GM19328 (cell line): ENCODE measurements around the gene RIT2.

Experiments used
- ATAC-seq: cut with Tn5 transposase; IDR thresholded peaks from one replicate; pipeline ENCODE4 v1.9.1; 2021; ENCODE audit warnings: mild to moderate bottlenecking, moderate library complexity; ENCODE audit not compliant: unreplicated experiment

Gene RIT2

DNA sequence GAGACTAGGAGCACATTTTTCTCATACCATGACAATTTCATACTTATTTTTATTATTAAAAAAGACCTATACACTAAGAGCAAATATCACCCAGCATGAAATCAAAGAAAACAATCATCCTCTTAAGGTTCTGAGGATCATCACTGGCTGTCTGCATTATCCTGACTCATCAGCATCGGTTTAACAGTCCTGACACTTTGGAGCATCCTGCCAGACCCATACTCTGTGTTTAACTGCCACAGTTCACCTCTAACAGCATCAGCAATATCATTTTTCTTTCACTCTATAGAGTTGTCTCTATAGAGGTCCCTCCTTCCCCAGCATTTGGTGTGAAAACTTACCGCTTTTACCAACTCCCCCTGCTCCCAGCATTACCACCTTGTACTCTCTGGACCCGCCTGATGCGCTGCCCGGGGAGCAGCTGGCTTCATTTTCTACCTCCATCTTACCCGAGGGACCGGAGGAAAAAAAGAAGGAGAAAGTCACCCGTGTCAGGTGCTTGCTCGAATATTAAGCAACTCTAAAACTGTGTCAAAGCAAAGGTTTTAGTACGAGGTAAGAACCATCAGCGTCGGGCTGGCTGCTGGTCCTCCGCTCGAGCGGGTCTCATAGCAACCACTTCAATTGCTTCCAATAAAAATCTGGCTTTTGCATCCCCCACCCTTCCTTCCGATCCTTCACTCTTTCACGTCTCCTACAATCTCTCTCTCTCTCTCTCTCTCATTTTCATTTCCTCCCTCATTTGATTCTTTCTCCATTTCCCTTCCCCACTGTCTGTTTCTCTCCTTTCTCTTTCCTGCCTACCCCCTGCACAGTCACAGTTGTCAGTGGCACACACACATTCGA is at the start of gene RIT2:
TSS of gene RIT2 (minus strand) at position 610 of the 846 bp plus-strand sequence.
- no peak for ATAC-seq

DNA sequence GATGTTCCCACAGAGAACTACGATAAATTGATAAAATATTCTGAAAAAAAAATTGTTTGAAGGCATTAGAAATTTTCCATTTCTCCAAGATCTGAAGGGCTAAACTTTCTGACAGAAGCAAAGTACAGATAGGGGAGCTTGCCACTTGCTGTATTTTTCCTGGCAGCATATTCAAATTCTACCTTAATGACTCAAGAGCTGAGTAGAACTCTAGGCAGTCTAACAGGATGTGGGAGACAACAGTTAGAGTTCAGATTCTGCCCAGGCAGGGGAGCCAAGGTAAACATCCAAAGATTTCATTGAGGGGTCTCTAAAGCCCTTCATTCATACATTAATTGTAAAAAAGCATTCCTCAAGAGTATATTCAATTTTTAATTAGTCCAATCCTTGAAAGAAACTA is 46.0 kb upstream of the RIT2 start:
- ATAC-seq = no peak

DNA sequence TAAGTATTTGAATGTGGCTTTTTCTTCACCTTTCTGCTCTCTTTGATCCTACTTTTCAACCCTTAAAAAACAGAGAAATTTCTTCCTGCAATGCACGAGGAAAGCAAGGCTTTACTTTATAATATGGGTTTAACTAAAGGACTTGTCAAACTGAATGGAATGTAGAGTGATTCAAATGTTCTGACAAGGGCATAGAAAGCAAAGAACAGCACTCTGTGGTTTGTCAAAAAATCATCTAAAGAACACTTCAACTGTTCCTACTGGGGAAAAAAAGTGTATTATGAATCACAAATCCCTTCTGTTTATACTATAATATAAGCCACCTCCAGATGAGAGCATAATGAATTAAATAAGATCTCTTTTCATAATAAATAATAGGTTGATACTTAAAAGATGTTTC is 45.0 kb upstream of the RIT2 start:
- ATAC-seq = no peak

DNA sequence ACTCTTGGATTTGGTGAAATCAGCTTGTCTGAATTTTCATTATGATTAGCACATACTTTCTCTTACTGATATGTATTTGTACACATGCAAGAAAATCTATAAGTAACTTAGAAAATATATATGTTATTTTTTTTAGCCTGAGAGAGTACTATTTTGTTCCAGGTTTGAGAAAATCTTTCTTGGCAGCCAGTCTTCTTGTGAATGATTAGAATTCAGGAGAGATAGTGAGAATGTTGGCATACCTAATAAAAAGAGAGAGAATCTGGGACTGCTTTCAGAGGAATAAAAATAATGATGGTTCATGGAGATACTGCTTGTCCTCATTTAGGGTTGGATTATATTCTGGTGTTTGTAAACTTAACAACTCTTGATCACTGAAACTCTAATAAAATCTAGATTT is 44.4 kb upstream of the RIT2 start:
- ATAC-seq = no peak

DNA sequence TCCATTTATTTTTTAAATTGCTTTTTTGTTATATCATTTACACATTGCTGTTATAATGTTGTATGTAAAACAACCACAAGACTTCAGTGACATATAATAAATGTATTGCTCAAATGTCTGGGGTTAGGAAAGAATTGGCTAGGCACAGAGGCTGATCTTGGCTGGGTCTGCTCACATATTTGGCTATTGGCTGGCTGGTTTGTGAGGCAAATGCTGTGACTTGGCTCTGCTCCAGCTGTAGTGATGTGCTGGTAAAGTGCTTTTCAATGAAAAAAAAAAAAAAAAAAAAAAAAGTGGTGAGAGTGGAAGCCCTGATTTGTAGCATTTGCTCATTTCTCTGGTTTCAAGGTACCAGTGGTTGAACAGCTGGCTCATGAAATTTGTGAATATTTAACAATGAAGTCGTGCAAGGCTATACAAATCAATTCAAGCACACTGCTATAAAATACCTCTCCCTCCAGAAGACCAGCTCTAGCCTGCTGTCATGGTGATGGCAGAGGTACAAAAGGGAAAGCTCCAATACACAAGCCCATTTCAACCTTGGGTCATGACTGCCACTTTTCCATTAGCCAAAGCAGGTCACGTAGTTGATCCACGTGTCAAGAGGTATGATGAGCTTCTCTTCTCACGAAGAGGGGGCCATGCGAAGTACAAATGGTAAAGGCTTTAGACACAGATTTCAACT is 43.7 kb upstream of the RIT2 start:
- ATAC-seq = no peak

DNA sequence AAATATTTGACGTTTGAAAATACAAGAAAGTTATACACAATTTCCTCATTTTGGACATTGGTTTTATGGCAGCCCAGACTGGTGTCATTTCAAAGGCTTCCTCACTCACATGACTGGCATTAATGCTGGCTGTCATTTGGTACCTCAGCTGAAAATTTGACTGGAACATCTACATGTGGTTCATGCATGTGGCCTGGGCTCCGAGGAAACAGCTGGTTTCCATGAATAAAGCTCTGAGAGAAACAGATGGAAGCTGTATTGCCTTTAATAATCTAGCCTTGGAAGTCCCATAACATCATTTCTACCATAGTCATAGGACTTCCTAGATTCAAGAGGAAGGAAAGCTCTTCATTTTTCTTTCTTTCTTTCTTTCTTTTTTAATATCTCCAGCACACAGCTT is 42.9 kb upstream of the RIT2 start:
- ATAC-seq = no peak

DNA sequence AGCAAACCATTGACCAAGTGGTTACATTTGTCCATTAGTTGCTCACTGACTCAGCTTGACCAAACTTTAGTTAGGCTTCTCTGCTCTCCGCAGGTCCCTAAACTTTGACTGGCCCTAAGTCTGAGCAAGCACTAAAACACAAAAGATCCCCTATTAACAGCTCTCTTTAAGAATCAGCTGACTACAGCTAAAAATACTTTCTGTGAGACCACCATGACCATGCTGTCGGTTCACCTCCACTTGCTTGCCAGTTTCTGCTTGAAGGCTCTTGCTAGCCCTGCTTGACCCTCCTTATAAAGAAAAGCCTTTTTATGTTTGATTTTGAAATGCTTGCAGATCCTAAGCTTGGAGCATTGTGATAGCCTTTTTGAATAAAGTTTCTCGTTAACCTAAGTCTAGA is 40.4 kb upstream of the RIT2 start:
- no peak for ATAC-seq

DNA sequence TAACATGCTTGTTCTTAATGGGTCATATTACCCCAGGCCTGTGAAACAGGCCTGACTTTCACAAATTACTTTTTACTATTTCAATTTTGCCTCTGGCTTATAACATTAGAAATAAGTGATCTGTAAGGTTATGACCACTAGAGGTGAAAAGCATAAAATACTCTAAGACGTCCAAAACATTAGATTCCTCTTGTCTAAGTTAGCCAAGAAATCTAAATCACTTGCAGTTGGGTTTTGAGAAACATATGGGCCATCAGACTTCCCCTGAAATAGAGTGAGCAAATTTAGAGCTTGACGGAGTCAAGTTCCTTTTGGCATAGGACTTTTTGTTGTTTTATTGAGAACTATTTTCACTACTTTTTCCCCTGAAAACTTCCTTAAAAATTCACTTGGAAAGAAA is 32.7 kb upstream of the RIT2 start:
- no peak for ATAC-seq

DNA sequence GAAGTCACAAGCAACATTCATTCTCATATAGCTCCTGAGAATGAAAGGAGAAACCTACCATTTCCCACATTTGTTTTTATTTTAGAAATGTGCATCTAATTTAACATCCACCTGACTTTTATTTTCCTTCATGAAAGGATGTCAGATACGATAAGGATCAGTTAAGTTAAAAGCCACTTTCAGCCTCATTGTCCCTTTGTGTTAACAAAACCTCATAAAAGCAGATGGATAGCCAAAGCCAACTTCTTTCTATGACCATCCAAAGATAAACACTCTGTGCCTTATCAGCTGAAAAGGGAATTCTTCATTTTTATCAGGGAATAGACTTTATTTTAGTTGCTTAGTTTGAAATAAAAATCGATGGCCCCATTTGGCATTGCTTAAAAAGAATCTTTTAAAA is 25.7 kb upstream of the RIT2 start:
- no peak for ATAC-seq

DNA sequence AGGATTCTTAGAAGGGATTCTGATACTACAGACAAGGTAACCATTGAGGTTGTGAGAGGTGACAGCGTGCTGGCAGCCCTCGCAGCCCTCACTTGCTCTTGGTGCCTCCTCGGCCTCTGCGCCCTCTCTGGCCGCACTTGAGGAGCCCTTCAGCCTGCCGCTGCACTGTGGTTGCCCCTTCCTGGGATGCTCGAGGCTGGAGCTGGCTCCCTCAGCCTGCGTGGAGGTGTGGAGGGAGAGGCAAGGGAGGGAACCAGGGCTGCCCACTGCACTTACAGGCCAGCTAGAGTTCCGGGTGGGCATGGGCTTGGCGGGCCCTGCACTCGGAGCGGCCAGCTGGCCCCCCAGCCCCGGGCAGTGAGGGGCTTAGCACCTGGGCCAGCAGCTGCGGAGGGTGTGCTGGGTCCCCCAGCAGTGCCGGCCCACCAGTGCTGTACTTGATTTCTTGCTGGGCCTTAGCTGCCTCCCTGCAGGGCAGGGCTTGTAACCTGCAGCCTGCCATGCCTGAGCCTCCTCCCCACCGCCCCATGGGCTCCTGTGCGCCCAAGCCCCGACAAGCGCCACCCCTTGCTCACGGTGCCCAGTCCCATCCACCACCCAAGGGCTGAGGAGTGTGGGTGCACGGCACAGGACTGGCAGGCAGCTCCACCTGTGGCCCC is 23.9 kb upstream of the RIT2 start:
- ATAC-seq = no peak

DNA sequence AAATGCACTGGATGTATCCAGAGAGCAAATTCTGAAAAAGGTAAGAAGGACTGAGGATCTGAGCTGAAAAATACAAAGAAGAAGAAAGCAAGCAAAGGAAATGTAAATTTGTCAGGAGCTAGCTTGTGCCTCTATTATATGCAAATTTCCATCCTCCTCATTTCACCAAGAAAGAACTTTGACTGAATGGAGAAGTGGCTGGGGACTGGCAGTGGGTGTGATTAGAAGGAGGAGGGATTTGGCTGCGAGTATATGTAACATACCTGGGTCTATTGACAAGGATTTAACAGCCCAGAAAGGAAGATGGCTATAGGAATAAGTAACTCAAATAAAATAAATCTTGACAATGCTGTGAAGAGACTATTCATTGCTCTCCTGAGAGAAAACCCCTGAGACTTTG is 19.4 kb upstream of the RIT2 start:
- no peak for ATAC-seq

DNA sequence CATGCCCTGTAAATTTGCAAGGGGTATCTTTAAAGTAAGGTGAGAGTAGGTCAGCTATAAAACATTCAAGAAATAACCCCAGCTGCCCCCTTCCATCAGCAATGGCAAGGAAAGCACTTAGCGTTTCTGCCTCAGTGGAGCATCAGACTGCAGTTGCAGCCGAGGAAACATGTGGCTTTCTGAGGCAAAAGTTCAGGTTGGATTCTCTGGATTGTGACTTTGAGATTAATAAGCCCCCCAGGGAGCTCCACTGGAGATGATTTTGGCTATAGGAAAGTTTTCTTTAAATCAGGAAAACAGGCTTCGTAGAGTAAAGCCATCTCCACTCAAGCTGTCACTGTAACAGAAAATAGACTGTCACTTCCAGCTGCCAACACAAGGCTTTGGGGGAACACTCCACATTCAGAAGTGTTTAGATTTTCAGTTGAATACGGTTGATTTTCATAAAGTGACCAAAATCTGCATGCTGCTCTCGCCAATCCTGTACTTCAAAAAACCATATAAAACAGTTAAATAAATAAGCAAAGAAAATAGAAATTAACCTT is 15.3 kb upstream of the RIT2 start:
- no peak for ATAC-seq

DNA sequence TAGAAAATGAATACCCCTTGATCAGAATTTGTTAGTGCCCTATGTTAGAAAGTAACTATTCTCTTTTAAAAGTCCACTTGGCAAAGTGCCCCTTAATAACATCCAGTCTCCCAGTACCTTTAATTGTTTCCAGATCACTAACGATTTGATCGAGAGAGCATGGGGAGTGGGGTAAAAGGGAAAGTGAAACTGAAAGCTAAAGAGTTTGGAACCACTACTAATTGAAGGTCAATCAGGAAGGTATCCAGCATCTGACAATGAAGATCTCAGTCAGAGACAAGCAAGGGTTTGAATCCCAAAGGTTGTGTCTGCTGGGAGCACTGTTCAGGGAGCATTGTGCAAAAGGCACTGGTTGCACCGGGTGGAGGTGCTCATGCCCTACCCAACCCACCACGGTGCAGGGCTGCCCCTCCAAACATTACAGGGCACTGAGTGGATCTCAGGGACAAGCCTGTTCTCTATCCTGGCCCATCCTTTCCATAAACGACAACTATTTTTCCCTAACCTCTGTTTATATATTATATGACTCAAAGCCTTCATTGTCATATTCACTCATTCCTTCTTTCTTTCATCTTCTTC is 14.6 kb upstream of the RIT2 start:
- no peak for ATAC-seq

DNA sequence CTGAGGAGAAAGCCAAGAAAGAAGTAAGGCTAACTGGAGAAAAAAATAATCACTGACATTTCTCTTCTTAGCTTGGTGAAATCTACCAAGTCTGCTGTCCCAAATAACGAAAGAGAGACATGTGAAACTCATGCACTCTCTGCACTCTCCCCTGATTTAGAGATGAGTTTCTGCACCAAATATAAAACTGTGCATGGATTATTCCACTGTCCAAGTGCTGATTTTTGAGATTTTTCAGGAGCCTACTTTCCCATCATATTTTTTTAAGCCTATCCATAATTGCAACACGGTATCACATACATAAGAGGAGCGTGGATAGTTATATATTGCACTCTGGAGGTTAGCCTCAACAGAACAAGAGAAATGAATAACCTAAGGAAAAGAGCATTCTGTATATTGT is 10.0 kb upstream of the RIT2 start:
- ATAC-seq = no peak

DNA sequence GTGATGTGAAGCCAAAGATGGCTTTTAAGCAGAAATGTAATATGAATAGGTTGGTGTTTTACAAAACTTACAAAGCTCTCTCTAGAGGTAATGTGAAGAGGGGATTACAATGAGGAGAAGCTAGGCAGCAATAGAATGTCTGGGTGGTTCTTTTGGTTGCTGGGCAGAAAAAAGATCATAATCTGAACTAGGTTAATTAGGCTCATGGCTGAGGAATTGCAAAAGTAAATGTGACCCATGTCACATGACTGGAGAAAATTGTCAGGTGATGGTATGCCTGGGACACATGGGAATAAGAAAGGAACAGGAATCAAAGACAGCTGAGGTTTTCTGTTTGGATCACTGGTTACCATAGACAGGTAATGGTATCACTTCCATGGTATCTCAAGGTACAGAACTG is 7.5 kb upstream of the RIT2 start:
- no peak for ATAC-seq

DNA sequence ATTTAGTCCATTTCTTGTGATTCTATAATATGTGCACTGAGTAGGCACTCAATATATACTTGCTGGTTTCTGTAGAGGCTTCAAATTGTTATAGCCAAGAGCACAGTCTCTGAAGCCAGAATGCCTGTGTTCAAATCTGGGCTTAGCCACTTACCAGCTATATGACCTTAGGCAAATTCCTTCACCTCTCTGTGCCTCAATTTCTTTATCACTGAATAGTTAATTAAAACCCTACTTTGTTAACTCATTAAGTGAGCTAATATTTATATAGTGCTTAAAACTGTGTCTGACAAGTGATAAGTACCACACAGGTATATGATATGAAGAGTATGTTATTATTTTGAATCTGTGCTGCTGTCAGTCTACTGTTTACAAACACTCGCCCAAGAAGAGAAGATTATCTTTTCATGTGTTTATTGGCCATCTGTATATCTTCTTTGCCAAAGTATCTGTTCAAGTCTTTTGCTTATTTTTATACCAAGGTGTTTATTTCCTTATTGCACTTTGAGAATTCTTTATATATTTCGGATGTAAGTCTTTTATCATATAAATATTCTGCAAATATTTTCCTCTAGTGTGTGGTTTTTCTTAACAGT is 1.3 kb upstream of the RIT2 start:
- ATAC-seq = no peak

DNA sequence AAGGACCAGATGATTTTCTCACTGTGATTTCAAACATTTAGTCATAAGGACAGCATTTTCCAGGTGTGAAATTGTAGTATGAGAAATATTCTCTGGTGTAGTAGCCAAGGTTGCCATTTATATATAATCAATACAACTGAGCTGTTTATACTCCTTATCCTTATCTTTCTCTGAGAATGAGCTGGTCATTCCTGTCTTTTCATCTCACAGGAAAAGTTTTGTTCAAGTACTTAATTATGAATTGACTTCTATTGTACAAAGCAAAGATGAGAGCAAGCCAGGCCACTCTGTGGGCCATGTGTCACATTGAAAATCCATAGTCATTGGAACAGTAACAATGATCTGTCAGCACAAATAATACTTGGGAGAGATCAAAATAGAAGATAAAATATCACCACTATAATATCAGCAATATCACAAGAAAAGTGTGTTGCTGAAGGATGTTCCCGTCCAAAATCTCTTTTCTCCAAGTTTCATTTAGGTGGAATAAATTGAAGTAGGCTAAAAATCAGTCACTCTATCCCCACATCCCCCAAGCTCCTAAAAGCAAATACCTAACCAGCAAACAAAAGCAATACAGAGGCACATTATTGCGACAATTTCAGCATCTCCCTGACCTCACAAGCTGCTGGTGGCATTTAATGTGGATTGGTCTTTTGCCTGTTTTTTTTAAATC is 2.1 kb downstream of the RIT2 start:
- ATAC-seq = no peak

DNA sequence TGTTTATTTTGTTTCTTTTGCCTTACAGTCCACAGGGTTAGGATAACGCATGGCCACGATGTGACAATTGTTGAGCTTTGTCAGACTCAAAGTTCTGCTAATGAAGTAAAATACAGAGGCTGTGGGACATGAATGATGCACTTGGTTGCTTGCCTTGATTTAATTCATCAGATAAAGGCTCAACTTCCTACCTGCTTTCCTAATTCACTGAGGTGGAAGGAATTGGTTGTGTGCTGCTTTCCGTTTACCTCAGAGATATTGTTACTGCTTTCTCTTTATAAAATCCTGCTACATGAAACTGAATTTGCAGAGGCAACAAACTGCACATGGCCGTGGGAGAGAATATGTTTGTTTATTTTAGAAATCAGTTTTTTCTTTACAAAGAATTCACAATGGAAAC is 6.6 kb downstream of the RIT2 start:
- ATAC-seq = no peak

DNA sequence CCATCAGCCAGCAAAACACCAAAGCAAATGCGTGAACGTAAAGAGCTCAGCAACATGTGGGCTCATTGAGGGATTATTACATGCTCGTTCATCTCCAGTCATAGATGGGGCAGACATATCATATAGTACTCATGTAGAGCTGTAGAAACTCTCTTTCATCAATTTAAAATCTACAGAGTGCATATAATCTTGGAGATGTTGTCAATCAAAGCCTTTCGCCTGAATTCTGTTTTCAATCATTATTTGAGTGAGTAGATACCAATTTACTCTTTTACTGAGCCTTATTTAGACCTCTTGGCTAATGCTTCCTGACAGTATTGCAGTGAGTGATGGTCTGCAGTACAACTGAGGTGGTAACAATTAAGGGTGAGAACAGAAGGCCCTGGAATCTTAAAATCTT is 7.0 kb downstream of the RIT2 start:
- ATAC-seq = no peak

DNA sequence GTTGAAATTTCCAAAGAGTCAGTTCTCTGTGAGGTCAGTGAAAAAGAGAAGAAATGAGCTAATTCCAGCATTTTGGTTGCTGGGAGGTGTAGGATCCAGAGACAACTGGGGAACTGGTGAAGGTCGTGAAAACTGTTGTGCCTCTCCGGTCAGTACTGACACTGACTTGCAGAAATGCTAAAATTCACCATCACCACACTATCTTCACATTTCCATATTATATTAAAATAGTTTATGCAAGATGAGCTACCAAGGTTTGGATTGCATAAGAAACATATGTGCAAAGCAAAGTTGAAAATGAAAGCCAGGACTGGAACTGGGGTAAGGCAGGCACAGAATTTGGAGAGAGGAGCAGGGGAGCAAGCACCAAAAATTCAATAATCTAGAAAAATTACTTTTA is 21.8 kb downstream of the RIT2 start:
- ATAC-seq = no peak
